Measurements from ENCODE around the gene FFAR1.

- TF ChIP-seq, protein P1, sequence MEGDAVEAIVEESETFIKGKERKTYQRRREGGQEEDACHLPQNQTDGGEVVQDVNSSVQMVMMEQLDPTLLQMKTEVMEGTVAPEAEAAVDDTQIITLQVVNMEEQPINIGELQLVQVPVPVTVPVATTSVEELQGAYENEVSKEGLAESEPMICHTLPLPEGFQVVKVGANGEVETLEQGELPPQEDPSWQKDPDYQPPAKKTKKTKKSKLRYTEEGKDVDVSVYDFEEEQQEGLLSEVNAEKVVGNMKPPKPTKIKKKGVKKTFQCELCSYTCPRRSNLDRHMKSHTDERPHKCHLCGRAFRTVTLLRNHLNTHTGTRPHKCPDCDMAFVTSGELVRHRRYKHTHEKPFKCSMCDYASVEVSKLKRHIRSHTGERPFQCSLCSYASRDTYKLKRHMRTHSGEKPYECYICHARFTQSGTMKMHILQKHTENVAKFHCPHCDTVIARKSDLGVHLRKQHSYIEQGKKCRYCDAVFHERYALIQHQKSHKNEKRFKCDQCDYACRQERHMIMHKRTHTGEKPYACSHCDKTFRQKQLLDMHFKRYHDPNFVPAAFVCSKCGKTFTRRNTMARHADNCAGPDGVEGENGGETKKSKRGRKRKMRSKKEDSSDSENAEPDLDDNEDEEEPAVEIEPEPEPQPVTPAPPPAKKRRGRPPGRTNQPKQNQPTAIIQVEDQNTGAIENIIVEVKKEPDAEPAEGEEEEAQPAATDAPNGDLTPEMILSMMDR (conservative IDR thresholded peaks at IDR 0.05 in 1 of 2, IDR thresholded peaks at IDR 0.05 in 1 of 2; ENCODE audit: low read depth in 1 of 2, low read length in 2 of 2): no peak
- no peak for TF ChIP-seq EZH2 (IDR thresholded peaks at IDR 0.05; ENCODE audit: low read length, missing control alignments)
These were observed 1.4 kb downstream of the FFAR1 start for GRCh38 chr19:35348911-35349611.

All from fibroblast of lung (primary cell).